ENCODE results near the gene REC8. TPM values are rescaled to one million over a fixed set of nuclear protein-coding genes. Genes with fewer than 3 reads are reported as not detected.

REC8 gene
- total and polyA plus RNA-seq, 2 of the 13 experiments (the other 11 are each of a cell fraction or from before 2014, with no cell fraction given), result 3.4 to 14.7 TPM

DNA sequence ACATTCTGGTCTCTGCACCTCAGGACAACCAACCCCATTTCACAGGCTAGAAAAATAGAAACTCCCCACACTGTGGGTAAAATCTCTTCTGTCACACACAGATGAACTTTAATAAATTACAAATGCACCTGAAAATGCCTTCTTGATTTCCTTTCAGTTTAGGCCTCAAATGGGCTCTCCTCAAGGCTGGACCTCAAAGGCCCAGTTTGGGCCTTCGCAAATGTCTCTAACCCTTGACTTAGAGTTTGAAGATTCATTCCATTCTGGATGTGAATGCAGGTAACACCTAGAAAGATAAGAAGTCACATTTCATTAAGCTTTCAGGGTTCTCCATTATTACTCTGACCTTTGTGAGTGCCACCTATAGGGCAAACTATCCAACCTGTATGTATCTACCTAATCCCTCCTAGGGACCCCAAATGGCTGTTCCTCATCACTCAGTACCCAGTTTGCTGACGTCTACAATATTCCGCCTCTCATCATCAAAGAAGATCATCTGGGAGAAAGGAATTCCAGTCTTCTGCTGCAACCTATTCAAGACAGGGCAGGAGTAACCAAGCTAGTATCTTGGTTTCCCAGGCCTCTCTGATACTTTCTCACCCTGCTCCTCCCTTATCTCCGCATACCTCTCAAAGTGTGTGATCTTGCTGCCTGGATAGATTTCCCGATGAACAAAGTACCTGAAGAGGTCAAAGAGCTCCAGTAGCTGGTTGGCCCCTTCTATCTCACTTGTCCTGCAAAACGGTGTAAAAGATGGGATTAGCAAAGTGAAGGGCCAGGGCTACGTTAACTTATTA, 42.2 kb downstream of the REC8 start (continued):
- TF ChIP-seq, protein P1, sequence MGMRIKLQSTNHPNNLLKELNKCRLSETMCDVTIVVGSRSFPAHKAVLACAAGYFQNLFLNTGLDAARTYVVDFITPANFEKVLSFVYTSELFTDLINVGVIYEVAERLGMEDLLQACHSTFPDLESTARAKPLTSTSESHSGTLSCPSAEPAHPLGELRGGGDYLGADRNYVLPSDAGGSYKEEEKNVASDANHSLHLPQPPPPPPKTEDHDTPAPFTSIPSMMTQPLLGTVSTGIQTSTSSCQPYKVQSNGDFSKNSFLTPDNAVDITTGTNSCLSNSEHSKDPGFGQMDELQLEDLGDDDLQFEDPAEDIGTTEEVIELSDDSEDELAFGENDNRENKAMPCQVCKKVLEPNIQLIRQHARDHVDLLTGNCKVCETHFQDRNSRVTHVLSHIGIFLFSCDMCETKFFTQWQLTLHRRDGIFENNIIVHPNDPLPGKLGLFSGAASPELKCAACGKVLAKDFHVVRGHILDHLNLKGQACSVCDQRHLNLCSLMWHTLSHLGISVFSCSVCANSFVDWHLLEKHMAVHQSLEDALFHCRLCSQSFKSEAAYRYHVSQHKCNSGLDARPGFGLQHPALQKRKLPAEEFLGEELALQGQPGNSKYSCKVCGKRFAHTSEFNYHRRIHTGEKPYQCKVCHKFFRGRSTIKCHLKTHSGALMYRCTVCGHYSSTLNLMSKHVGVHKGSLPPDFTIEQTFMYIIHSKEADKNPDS (CRISPR knock-in tag; IDR thresholded peaks at IDR 0.05), result no peak; the same call in 1 of the 2 replicates
- no peak for TF ChIP-seq ASH2L (IDR thresholded peaks at IDR 0.05; ENCODE audit: insufficient read length, low read depth, low read length)
- TF ChIP-seq ZNF354B (CRISPR knock-in tag; IDR thresholded peaks at IDR 0.05), result no peak
- TF ChIP-seq, protein P2, sequence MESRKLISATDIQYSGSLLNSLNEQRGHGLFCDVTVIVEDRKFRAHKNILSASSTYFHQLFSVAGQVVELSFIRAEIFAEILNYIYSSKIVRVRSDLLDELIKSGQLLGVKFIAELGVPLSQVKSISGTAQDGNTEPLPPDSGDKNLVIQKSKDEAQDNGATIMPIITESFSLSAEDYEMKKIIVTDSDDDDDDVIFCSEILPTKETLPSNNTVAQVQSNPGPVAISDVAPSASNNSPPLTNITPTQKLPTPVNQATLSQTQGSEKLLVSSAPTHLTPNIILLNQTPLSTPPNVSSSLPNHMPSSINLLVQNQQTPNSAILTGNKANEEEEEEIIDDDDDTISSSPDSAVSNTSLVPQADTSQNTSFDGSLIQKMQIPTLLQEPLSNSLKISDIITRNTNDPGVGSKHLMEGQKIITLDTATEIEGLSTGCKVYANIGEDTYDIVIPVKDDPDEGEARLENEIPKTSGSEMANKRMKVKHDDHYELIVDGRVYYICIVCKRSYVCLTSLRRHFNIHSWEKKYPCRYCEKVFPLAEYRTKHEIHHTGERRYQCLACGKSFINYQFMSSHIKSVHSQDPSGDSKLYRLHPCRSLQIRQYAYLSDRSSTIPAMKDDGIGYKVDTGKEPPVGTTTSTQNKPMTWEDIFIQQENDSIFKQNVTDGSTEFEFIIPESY (CRISPR knock-in tag; IDR thresholded peaks at IDR 0.05), result no peak; the same call in 1 of the 2 replicates
- TF ChIP-seq KDM5A (IDR thresholded peaks at IDR 0.05; ENCODE audit: borderline replicate concordance, low read length), result peak; percentile 91
- TF ChIP-seq RBFOX2 (IDR thresholded peaks at IDR 0.05; ENCODE audit: low read depth, low read length), result no peak
- TF ChIP-seq ZC3H4 (CRISPR knock-in tag; IDR thresholded peaks at IDR 0.05; ENCODE audit: borderline replicate concordance), result peak; percentile 52; the same call in 1 of the 2 replicates
- no peak for TF ChIP-seq ZBTB42 (CRISPR knock-in tag; IDR thresholded peaks at IDR 0.05)
- no peak for TF ChIP-seq KMT2A (CRISPR knock-in tag; IDR thresholded peaks at IDR 0.05)
- TF ChIP-seq ZNF30 (CRISPR knock-in tag; IDR thresholded peaks at IDR 0.05), result no peak
- no peak for TF ChIP-seq ZC3H13 (CRISPR knock-in tag; IDR thresholded peaks at IDR 0.05)
- no peak for TF ChIP-seq PPARG (CRISPR knock-in tag; conservative IDR thresholded peaks at IDR 0.05)
- TF ChIP-seq, protein P3, sequence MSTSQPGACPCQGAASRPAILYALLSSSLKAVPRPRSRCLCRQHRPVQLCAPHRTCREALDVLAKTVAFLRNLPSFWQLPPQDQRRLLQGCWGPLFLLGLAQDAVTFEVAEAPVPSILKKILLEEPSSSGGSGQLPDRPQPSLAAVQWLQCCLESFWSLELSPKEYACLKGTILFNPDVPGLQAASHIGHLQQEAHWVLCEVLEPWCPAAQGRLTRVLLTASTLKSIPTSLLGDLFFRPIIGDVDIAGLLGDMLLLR (CRISPR knock-in tag; IDR thresholded peaks at IDR 0.05), result no peak
- TF ChIP-seq ZNF672 (CRISPR knock-in tag; IDR thresholded peaks at IDR 0.05), result no peak
- TF ChIP-seq XRCC5 (optimal IDR thresholded peaks at IDR 0.05; ENCODE audit: low read length), result no peak
- no peak for TF ChIP-seq DNMT3B (CRISPR knock-in tag; conservative IDR thresholded peaks at IDR 0.05)
- TF ChIP-seq KMT2B (CRISPR knock-in tag; IDR thresholded peaks at IDR 0.05), result no peak
- 0 out of 2 replicates have a peak, but pooled peaks have one; percentile 38 for TF ChIP-seq SNAI1 (CRISPR knock-in tag; IDR thresholded peaks at IDR 0.05; ENCODE audit: borderline replicate concordance)
- TF ChIP-seq SYNCRIP (IDR thresholded peaks at IDR 0.05; ENCODE audit: insufficient read depth, low read depth, low read length), result no peak
- no peak for TF ChIP-seq RBAK (CRISPR knock-in tag; IDR thresholded peaks at IDR 0.05)
- no peak for TF ChIP-seq HNRNPH1 (optimal IDR thresholded peaks at IDR 0.05; ENCODE audit: low read depth, low read length)
- TF ChIP-seq MAZ (IDR thresholded peaks at IDR 0.05; ENCODE audit: borderline replicate concordance, low read depth, low read length), result no peak
- TF ChIP-seq MAZ (CRISPR knock-in tag; IDR thresholded peaks at IDR 0.05; ENCODE audit: low read depth), result no peak; the same call in 1 of the 2 replicates
- TF ChIP-seq, protein P4, sequence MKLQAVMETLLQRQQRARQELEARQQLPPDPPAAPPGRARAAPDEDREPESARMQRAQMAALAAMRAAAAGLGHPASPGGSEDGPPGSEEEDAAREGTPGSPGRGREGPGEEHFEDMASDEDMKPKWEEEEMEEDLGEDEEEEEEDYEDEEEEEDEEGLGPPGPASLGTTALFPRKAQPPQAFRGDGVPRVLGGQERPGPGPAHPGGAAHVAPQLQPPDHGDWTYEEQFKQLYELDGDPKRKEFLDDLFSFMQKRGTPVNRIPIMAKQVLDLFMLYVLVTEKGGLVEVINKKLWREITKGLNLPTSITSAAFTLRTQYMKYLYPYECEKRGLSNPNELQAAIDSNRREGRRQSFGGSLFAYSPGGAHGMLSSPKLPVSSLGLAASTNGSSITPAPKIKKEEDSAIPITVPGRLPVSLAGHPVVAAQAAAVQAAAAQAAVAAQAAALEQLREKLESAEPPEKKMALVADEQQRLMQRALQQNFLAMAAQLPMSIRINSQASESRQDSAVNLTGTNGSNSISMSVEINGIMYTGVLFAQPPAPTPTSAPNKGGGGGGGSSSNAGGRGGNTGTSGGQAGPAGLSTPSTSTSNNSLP (IDR thresholded peaks at IDR 0.05; ENCODE audit: low read depth, low read length), result no peak
- TF ChIP-seq JDP2 (CRISPR knock-in tag; IDR thresholded peaks at IDR 0.05; ENCODE audit: borderline replicate concordance), result no peak

Measured in HepG2 (cell line).